Stimulated activated CD4-positive, alpha-beta T cell treated with anti-CD3 and anti-CD28 coated beads, TNF-alpha, amount 100 ng/mL, for 1 hour (primary cell): Measurements from ENCODE around the gene NRXN2.
"Not testable (repeated sequence)": the region's sequence is repeated elsewhere in the genome, so short reads cannot be mapped to it uniquely, and the experiment has no call there.

Experiments
- DNase-seq, 3 donors: peaks; one replicate each; pipeline ENCODE4 v3.0.0-alpha.2; 2020; ENCODE audit warnings: low read depth in 3 of 3, low spot score in 1 of 3

Gene NRXN2

DNA sequence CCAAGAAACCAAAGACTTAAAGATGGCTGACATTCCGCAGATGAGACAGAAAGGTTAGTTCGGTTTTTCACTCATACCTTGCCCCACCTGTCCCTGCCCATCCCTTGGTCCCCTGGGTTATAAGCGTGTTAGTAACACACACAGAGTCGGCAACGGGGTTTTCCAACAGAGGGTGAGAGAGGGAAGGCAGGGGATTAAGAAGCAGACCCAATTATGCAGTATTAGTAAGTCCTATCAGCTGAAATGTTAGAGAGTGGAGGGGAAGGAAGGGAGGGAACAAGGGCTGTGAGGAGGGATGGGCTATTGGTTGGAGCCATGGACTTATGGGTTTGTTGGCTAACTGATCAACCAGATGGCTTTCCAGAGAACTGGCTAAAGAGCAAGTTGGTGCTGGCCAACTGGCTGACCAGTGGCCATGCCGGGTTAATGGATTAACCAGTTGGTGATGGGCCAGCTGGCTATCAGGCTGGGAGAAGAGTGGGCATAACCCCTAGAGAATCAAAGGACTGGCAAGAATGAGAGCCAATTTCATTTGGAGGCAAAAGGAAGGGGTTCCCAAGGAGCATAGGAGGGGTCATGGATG lies 45.5 kb downstream of the NRXN2 start:
- no peak for DNase-seq

DNA sequence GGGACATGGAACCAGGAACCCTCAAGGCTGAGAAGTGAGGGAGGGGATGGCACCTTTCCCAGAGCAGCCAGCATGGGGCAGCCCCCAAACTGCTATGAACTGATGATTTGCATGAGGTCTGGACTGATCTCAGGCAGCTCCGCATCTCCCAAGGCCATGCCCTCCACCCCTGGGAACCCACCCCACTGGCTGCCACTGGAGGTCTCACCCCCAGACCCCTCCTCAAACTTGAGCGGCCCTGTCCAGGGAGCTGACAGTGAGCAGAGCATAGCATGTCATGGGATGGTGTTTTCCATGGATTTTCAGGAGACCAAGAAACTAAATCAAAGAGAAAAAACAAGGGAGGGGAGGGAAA lies 46.8 kb downstream of the NRXN2 start:
- no peak for DNase-seq

DNA sequence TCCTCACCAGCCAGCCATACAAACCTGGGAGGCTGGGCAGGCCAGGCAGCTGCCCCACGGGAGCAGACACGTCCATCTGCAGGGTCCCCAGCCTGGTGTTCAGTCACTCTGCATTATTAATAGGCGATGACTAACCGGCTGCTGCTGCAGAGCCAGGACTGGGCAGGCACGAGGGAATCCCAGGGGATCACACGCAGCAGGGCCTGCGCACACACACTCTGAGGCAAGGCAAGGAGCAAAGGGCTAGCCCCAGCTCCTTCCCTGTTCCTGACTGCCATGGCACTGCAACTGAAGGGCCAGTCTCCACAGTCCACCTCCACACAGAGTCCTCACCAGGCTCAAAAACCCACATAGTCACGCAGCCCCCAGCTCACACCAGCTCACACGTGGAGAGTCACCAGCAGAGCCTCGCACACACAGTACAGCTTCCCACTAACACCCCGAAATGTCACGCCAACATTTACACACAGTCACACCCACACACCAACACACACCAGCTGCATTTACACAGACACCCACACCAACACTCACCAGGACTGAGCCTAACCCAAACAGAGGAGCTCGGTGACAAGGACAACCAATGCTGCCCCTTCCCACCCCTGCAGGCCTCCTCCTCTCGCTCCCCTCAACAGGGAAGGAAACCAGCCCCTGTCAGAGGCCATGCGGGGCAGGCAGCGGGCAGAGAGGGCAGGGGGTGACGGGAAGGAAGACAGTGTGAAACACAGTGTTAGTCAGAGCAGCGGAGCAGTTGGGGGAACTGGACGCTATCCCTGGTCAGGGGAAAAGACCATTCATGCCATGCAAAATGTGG lies 47.3 kb downstream of the NRXN2 start:
- no peak for DNase-seq

DNA sequence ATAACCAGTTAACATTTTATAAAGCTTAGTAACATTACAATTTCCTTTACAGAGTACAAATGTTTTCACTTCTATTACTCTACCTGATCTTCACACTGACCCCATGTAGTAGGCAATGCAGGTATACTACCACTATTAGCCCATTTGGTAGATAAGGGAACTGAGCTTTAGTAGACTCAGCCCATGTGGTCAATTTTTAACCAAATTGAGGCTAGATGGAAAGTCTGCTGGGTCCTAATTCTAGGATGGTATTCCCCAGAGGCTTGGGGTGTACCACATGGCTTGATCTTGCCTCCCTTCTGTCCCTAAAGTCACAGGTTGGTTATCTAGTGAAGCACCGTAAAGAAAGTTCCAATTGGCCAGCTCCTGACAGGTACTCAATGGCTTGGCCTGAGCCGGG lies 48.2 kb downstream of the NRXN2 start:
- DNase-seq, result no peak

DNA sequence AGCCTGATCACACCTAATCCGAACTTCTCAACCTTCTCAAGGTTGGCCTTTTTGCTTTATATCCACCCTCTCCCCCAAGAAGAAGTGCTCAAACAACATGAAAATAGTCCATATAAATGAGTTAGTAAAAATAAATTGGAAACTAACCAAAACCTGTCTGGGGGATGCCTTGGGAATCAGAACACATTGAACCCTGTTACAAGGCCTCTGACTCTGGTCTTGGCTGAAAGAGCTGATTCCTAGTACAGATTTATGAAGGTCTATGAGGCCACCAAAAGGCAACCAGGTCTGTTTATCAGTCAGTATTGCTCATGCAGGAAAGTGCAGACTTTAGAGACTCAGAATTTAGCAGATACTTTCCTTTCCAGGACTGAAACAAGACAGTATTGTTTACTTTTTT lies 49.7 kb downstream of the NRXN2 start:
- no peak for DNase-seq

DNA sequence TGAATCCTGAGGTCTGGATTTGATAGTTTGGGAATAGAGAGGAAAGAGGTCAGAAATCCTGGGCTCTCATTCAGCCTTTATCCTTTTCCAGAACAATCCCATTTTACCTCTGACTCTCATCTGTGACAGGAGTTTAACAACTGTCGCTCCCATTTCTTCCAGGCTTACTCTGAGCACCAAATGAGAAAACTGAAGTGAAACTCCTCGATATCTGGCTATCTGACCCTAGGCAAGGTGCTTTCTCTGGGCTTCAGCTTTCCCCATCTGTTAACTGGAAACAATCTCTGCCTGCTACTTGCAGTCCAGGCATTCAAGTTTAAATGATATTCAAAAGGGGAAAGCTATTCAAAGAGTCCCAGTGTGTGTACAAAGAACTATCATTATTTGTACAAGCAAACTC lies 50.1 kb downstream of the NRXN2 start:
- no peak for DNase-seq

DNA sequence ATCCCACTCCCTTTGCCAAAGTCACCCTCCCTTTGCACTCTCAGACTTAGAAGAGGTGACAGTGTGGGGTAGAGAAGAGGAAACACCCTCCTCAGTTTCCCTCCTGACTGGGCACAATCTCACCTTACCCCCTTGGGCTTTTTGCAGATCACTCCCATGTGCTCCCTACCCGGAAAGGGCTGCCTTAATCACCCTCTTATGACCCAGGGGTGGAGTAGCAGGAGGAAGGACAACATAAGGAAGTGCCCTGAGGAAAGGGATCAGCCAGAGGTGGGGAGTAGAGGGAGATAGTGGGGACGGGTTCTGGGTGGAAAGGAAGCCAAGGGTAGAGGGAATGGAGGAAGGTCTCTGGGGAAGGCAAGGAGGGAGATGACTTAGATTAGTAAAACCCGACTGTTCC lies 52.0 kb downstream of the NRXN2 start:
- DNase-seq, result no peak

DNA sequence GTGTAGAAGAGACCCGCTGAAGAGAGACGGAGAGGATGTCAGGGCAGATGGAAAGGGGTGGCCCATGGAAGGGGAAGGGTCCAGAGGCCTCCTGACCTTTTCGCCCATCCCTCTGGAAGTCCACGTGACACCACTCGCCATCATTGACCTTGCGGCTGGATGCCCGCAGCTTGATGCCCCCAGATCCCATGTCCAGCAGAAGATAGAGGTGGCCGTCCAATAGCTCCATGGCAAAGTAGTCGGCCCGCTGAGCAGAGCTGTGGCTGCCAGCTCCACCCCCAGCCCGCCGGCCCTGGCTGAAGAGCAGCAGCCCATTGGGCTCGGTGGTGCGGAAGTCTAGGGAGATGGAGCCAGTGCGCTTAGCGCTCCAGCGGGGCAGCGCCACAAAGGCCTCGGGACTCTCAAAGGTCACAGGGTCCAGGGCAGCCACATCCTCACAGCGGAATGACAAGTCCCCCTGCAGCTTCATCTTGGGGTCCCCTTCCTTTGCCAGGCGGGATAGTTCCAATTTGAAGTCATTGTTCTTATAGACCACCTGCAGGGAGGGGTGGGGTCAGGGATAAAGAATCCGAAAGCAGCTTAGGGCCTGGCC lies 55.7 kb downstream of the NRXN2 start:
- no peak for DNase-seq

DNA sequence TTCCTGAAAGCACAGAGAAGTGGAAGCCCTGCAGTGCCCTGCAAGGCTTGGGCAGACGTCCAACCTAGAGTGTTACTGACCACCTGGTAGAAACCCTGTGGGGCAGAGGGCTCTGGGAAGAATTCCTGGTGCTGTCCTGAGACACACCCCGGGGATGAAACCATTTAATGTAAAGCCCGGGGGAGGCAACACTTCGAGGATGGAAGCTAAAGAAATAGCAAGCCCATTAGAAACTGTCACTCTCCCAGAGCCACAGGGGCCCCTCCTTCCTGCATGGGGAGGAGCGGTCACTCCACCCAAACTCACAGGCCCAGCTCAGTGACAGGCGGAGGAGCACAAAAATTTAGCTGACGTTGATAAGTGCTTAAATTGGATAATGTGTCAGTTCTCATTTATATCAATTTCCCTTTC lies 57.6 kb downstream of the NRXN2 start:
- DNase-seq, result no peak

DNA sequence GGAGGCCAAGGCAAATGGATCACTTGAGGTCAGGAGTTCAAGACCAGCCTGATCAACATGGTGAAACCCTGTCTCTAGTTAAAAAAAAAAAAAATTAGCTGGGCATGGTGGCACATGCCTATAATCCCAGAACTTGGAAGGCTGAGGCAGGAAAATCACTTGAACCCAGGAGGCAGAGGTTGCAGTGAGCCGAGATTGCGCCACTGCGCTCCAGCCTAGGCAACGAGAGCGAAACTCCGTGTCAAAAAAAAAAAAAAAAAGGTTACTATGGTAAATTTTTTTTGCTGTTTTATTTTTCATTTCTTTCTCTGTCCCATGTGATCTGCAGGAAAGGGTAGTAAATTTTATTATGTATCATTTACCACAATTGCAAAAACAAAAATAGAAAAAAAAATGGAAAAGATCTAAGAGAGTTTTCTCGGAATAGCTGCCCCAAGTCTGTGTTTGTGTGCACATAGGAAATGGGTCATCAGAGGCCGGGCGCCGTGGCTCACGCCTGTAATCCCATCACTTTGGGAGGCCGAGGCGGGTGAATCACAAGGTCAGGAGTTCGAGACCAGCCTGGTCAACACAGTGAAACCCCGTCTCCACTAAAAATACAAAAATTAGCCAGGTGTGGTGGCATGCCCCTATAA lies 58.6 kb downstream of the NRXN2 start:
- DNase-seq, result not testable (repeated sequence)

DNA sequence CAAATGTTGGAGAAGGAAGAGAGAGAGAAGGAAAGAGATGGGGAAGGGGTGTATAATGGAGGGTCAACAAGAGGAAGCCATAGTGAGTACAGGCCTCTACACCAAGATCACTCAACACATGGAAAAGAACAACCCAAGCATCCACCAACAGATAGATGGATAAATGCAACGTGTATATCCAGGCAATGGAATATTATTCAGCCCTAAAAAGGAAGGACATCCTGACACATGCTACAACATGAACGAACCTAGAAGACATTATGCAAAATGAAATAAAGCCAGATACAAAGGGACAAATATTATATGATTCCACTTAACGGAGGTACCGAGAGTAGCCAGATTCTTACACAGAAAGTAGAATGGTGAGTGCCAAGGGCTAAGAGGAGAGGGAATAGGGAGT lies 59.3 kb downstream of the NRXN2 start:
- DNase-seq, result no peak

DNA sequence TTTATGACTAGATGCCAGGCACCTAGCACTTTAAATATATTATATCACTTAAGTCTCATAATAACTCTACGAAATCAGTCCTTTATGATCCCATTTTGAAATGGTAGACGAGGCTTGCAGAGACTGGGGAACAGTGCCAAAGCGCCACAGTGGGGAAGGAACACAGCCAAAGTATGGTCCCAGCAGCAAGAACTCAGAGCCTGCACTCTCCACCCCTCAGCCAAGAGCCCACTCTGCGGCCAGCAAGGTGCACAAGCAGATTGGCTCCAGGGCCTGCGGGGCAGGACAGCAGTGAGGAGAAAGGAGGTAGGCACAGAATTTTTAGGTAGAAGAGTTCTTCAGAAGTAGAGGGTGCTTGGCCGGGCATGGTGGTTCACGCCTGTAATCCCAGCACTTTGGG lies 61.4 kb downstream of the NRXN2 start:
- DNase-seq, result no peak

DNA sequence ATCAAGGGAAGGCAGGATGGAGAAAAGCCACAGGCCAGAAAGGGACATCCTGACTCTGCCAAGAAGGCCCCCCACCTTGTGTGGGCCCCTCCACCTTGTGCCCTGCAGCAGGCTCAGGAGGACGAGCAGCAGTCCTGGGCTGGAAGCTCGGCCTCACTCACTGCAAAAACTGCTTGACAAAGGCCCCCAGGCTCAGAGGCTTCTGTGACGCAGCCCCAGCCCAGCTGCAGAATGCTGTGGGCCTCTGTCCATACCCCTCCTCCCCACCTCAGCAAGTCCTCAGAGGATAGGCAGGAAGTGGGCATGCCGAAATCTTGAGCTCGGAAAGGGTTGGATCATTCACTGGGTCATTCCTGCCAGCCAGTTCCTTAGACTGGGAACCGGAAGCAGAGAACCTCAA lies 61.9 kb downstream of the NRXN2 start:
- DNase-seq, result no peak

DNA sequence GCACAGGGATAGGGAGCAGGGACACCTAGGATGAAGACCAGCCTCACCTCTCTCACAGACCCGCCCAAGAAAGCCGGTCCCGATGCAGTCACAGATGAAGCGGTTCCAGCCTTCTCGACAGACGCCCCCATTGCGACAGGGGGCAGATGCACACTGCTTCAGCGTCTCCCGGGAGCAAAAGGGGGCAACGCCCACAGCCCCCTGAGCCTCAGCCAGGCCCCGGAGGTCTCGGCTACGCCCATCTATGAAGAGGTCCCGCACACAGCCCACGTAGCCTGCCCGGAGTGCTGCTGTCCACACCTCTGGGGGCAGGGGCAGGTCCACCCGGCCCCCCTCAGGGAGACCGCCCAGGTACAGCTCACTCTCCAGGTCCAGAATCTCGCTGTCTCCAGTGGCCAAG lies 62.3 kb downstream of the NRXN2 start:
- DNase-seq, result no peak

DNA sequence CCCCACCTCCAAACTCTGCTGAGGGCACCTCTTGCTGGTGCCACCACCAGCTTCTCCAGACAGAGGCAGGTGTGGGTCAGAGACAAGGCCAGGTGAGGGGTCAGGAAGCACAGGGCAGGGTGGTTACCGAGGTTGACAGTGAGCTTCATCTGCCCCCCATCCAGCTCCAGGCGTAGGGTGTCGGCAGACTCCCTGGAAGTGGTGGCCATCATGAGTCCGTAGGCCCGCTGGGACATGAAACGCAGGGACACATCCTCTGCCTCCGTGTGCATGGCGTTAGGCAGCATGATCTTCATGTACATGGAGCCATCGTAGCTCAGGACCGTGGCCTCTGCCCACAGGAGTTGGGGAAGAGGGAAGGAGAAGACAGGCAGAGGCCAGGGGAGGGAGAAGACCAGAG lies 62.8 kb downstream of the NRXN2 start:
- DNase-seq, result no peak

DNA sequence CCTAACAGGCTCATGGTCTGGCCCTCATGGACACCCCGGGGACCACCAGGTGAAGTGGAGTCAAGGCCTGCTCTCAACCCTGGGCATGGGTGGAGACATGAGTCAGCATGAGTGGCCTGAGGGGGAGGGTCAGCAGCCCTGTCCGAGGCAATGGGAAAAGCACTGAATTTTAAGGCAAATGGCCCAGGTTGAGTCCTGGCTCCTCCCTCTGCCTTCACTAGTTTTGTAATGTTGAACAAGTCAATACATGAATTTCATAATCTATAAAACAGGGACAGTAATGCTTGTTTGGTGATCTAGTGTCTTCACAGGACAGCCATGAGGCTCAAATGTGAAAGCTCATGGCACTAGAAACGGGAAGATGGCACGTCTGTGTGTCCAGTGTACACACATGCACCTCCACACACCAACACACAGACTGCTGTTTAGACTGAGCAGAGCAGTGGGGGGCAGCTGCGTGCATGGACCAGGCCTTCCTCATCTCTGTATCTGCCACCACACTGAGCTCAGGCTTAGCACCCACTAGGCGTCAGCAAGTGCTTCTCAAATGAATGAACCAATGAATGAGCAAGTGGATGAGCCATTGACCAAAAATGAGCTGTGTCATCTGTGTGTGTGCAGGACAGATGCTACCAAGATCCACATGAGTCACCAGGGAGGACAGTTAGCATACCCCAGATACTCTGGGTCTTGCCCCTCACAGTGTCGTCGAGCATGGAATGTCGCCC lies 63.4 kb downstream of the NRXN2 start:
- no peak for DNase-seq

DNA sequence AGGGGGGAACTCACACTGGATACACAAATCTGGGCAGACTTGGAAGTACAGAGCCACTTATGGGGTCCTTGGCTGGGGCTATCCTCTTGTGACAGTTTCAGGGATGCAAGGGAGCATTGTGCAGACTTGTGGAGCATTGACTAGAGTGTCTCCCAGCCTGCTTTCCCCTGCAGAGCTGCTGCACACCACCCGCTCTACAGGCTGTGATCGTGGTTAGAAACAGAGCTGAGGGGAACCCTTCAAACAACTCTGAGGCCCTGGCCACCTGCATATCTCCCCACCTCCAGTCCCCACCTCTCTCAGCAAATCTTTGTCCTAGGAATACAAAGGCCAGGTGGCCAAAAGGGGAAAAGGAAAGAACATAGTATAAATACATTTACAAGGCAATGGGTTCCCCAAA lies 64.7 kb downstream of the NRXN2 start:
- DNase-seq, result no peak

DNA sequence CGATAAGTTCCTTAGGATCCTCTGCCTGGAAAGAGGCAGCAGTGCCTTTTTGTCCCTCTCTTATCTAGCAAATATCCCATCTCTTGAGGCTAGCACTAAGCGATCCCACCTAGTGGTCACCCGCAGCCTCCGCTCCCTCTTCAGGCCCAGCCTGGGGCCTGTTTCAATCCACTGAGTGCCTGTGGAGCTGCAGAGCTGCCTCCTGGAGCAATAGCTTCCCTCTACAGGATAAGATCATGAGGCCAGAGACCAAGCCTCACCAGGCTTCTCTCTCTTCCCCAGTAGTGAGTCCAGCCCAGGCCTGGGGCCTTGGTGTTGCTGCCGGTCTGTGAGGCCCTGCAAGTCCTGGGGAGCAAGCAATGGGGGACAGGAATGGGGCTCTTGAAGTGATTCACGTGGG lies 66.1 kb downstream of the NRXN2 start:
- DNase-seq, result no peak

DNA sequence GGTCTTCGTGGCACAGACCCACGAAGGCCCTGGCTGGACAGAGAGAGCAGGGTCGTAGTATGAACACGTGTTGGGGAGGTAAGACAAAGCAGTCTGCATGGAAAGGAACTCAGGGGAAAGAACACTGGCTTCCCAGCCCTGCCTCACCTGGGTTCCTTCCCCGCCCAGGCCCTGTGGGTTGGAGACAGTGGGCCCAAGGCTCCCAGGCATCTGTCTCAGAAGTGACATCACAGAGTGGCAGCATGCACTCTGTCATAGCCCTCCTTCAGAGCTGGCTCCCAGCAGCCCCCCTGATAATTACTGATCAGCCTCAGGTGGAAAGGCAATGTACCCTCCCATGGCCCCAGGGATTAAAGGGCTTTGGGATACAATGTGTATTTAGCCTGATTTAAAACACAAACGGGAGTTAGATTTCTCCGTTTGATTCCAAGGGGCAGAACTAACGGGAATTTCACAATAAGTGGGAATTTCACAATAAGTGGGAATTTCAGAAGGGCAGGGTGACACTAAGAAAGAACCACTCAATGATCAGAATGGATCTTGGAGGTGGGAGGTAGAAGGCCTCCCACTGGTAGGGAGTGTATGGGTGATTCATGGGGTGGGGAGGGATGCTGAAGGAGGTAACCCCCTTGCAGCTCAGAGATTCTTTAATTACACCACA lies 66.9 kb downstream of the NRXN2 start:
- no peak for DNase-seq

DNA sequence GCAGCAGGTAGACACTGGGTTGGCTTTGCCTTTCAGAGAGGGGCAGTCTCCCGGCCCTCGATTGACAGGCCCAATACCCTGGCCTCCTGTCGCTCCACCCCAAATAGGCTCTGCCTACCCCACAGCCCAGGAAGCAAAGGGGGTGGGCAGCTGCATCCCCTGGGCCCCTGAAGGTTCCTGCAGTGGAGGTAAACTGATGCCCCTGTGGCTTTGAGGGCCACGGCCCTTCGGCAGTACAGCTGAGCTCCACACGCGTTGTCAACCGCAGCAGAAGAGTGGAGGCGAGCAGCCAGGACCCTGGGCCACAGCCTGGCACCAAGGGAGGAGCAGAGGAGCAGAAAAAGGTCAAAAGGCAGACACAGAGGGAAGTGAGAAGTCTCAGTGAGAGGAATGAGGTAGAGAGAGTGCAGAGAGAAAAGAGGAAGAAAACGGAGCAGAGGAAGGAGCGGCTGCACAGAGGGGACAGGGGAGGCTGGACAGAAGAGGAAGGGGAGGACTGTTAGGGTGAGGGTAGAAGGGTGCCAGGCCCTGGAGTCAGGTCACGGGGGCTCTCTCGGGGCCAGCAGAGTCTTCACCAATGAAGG lies 67.9 kb downstream of the NRXN2 start:
- DNase-seq, result no peak

DNA sequence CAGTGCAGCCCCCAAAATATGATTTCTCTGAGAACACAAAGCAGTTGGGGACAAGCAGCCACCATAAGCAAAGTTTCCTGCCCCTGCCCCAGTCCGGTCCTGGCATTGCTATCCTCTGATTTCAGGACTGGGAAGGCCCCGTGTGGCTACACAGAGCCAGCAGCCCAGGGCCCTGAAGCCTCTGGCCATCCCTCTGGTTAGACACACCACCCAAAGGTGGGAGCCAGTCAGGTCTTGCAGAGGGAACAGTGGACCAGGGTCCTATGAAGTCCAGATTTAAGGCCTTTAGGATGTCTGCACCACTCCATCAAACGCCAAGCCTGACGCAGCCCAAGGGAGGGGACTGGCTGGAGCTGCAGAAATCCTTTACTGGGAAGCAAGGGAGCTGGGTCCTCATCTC lies 68.6 kb downstream of the NRXN2 start:
- no peak for DNase-seq
